Adrenal gland (tissue), 12 donors: Measurements from ENCODE around the gene MARF1. TPM values are rescaled to one million over a fixed set of nuclear protein-coding genes. Genes with fewer than 3 reads are reported as not detected.

Experiments
- DNase-seq, 7 donors: peaks; one replicate each; pipeline ENCODE4 v3.0.0-alpha.2; 2019 to 2020
- H3K27ac ChIP-seq, 5 donors: fragments of 200-600 bp; sonication (generic) in 4 of 5; 1 replicate in 3 of 5; 2 replicates in 2 of 5; pipeline versions ENCODE4 v1.5.1 to v1.8.0; 2016 to 2020; ENCODE audit warnings: mild to moderate bottlenecking in 1 of 5
- H3K27me3 ChIP-seq: fragments of 200-600 bp; 2 replicates; pipeline ENCODE4 v1.8.0; 2021
- H3K36me3 ChIP-seq, 2 donors: fragments of 200-600 bp; replicated peaks in 1 of 2; 1 replicate in 1 of 2; 2 replicates in 1 of 2; pipeline versions ENCODE4 v1.5.1 to v1.8.0; 2018 to 2022
- H3K4me1 ChIP-seq, 2 donors: fragments of 200-600 bp; replicated peaks in 1 of 2; 1 replicate in 1 of 2; 2 replicates in 1 of 2; pipeline versions ENCODE4 v1.5.1 to v1.8.0; 2018 to 2021
- H3K4me3 ChIP-seq, 4 donors: fragments of 200-600 bp; sonication (generic) in 3 of 4; one replicate each; pipeline ENCODE4 v1.5.1; 2016 to 2018
- H3K9me3 ChIP-seq, 3 donors: fragments of 200-600 bp; sonication (generic) in 1 of 3; replicated peaks in 1 of 3; 1 replicate in 2 of 3; 2 replicates in 1 of 3; pipeline versions ENCODE4 v1.5.1 to v1.8.0; 2016 to 2021
- POLR2A ChIP-seq, 2 donors: fragments of 450-650 bp; IDR thresholded peaks; one replicate each; pipeline ENCODE4 v1.6.1; 2017; ENCODE audit warnings: antibody characterized with exemption in 2 of 2, mild to moderate bottlenecking in 2 of 2, moderate library complexity in 1 of 2
- WGBS, 4 donors: extraction: QIAGEN DNeasy Blood & Tissue Kit in 2 of 4; methylation state at CpG; one replicate each; pipeline versions ENCODE4 v1.1.5 to v1.1.7; 2013 to 2017; 5-methylcytosine and 5-hydroxymethylcytosine counted together
- intact Hi-C, 2 donors: fragments of 100-400 bp; cut with DNase I; formaldehyde crosslinking; loops; one replicate each; pipeline versions ENCODE4 v1.14.1 to v1.15.0; 2022 to 2023
- polyA plus RNA-seq, 3 donors: library from polyadenylated mRNA; stranded (reverse); fragments of 200-250 nt in 2 of 3; fragments of 350-450 nt in 1 of 3; fragmentation: Illumina TruSeq in 1 of 3; extraction: RNeasy Lipid Tissue Mini Kit (QIAGEN cat#74804) in 1 of 3; gene quantifications; one replicate each; pipeline ENCODE4 v1.2.3, GENCODE V29; 2013 to 2014
- total RNA-seq, 9 donors: library from RNA; depleted of rRNA in 4 of 9; stranded (reverse); fragments of >200 nt in 4 of 9; fragments of 120-200 nt in 1 of 9; fragmentation: NEBNext Ultra II Directional in 1 of 9; extraction: Animal tissue kit (Norgen Biotek cat#: 25700) in 1 of 9; gene quantifications; one replicate each; pipeline versions ENCODE4 v1.1.0 to v1.2.4, GENCODE V29; 2013 to 2023
- TF ChIP-seq, protein P1 (sequence below), 6 experiments: fragments of 450-650 bp in 4 of 6; fragments of 200-600 bp in 2 of 6; sonication (generic) in 1 of 6; IDR thresholded peaks; 1 replicate in 5 of 6; 2 replicates in 1 of 6; pipeline versions ENCODE4 v1.5.1 to v1.8.0; 2016 to 2021; ENCODE audit warnings: antibody characterized with exemption in 6 of 6, mild to moderate bottlenecking in 2 of 6, moderate library complexity in 1 of 6
- donor health status: healthy with polysubstance abuse.
- donor health status: Bipolar disorder and iron deficiency.
- donor health status: DM: yes; HTN: yes; CAD: no.
- donor health status: DM: no; HTN: no; CAD: no.
- donor health status: DM: no; HTN: no; CAD: no.
- donor health status: DM: yes; HTN: yes; CAD: no.

MARF1 gene
- total and polyA plus RNA-seq, 12 donors: 13.2 to 77.9 (median 34.2) TPM

DNA sequence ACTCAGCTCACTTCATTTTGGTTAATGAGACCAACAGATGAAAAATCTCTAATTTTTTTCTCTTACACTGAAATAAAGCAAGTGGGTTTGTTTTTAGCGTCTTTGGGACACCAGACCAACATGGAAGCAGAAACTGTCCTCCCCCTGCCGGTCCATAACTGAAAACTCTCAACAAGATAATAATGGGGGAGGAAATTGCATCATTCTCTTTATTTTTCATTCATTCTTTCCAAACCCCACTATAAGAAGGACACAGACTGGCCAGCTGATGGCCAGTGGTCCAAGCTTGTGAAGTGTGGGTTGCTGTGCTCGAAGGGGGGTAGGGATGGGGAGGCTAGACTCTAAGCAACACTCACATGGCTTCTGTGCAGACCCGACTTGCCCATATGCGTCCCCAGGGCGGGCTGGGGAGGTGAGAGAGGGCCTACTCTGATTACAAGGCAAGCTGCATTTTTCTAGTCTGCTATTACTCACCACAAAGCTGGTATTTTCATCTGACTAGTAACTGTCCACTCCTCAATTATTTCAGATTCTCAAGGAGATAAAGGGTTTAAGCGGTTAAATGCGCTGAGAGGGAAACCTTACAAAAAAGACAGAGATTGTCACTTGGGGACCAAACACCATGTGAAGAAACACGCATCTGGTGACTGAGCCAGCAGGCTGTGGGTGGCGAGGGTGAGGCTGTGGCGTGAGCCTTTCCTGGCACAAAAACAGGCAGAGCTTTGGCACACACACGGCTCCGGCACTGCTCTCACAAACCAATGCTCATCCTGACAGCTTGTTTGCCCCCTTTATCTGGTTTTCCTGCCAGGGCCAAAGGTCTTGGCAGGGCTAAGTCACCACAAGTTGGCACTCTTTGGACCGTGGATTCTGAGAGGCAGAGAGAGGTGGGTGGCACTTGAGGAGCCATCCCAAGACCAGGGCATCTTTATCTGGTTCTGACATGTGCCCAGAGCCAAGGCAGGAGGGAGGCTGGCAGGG is 38.2 kb downstream of the MARF1 start:
- Histone ChIP-seq H3K4me1 (peaks cover 6% of the 10 kb centered on the region in 2 donors), H3K27me3 (no peaks in the 10 kb centered on the region), H3K27ac (no peak overlapping the region), H3K4me3 (no peak overlapping the region), H3K9me3 (no peaks in the 10 kb centered on the region), H3K36me3 (peaks cover 0 to 77% of the 10 kb centered on the region in 2 donors)
- 88 to 93% (median 91%) methylated on average over 13 to 14 of the region's 14 CpGs for WGBS, 4 donors
- DNase-seq: no peak
- TF ChIP-seq, protein P1, sequence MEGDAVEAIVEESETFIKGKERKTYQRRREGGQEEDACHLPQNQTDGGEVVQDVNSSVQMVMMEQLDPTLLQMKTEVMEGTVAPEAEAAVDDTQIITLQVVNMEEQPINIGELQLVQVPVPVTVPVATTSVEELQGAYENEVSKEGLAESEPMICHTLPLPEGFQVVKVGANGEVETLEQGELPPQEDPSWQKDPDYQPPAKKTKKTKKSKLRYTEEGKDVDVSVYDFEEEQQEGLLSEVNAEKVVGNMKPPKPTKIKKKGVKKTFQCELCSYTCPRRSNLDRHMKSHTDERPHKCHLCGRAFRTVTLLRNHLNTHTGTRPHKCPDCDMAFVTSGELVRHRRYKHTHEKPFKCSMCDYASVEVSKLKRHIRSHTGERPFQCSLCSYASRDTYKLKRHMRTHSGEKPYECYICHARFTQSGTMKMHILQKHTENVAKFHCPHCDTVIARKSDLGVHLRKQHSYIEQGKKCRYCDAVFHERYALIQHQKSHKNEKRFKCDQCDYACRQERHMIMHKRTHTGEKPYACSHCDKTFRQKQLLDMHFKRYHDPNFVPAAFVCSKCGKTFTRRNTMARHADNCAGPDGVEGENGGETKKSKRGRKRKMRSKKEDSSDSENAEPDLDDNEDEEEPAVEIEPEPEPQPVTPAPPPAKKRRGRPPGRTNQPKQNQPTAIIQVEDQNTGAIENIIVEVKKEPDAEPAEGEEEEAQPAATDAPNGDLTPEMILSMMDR (IDR thresholded peaks at IDR 0.05): no peak
- TF ChIP-seq POLR2A (IDR thresholded peaks at IDR 0.05): no peak
- intact Hi-C loops: no loop called here

DNA sequence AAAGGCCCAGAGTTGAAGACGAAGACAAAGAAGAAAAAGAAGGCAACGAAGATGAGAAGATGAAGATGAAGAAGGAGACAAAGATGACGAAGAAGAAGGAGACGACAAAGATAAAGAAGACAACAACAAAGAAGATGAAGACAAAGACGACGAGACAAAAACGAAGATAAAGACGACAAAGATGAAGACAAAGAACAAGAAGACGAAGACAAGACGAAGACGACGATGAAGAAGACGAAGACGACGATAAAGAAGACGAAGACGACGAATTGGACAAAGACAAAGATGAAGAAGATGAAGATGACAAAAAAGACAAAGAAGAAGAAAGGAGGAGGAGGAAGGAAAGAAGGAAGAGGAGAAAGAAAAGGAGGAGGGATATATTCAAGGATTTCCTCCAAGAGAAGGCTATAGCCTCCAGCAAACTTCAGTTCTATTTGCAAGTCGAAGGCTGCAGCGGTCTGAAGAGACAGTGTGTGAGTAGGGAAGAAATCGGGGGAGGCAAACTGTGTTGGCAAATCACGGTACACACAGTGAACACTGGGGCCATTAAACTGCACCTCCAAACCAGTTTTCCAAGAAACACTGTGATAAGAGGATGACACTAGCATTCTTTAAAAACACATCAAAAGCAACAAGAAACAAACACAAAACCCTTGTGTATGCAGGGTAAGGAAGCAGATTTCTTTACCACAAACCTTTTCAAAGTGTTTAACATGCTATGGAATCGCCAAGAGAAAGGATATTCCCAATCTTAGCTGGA is 40.5 kb downstream of the MARF1 start:
- H3K4me1 ChIP-seq: peaks cover 6 to 10% of the 10 kb centered on the region in 2 donors
- H3K27me3 ChIP-seq: no peaks in the 10 kb centered on the region
- 95 to 98% (median 97%) methylated on average over 23 of the region's 23 CpGs for WGBS, 4 donors
- TF ChIP-seq POLR2A (IDR thresholded peaks at IDR 0.05): no peak
- TF ChIP-seq, protein P1 (IDR thresholded peaks at IDR 0.05): no peak
- intact Hi-C loops: no loop called here
- H3K27ac ChIP-seq: no peak overlapping the region
- H3K4me3 ChIP-seq: no peak overlapping the region
- H3K36me3 ChIP-seq: peaks cover 0 to 94% of the 10 kb centered on the region in 2 donors
- no peaks in the 10 kb centered on the region for H3K9me3 ChIP-seq
- DNase-seq: no peak

DNA sequence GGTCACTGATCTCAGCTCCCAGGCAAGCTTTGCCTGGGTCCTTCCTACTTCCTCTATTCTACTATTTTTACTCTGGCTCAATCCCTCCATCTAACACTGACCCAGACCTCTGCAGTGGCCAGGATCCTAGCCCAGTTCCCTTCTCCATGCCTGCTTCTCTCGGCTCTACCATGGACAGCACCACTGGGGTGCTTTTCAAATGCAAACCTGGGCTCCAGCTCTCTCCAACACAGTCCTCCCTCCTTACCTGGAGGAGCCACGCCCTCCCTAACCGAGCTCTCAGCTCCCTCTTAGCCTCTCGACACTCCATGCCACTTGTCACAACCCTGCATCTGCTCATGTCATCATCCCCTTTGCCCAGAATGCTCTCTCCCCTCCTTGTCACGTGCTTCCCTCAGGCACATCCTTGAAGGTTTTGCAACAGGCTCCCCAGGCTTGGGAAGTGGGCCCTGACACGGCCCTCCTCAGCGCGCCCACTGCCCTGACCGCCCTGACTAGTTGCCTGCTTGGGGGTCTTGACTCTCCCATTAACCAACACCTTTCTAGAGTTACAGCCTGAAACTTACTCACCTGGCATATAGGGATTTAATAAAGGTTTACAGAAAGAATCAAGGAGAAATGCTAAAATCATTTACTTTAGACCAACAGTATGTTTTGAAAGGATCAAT is 41.6 kb downstream of the MARF1 start:
- no peaks in the 10 kb centered on the region for H3K27me3 ChIP-seq
- WGBS, 4 donors: 91 to 95% (median 93%) methylated on average over 9 of the region's 9 CpGs
- intact Hi-C loops: no loop called here
- no peak overlapping the region for H3K4me3 ChIP-seq
- peaks cover 0 to 97% of the 10 kb centered on the region in 2 donors for H3K36me3 ChIP-seq
- H3K4me1 ChIP-seq: peaks cover 6 to 10% of the 10 kb centered on the region in 2 donors
- no peak overlapping the region for H3K27ac ChIP-seq
- no peaks in the 10 kb centered on the region for H3K9me3 ChIP-seq
- no peak for DNase-seq
- TF ChIP-seq, protein P1 (IDR thresholded peaks at IDR 0.05): no peak
- no peak for TF ChIP-seq POLR2A (IDR thresholded peaks at IDR 0.05)
